CD4-positive, alpha-beta T cell (primary cell): ENCODE measurements around the gene CAPN2. TPM values are rescaled to one million over a fixed set of nuclear protein-coding genes. Genes with fewer than 3 reads are reported as not detected.

Source experiments
- ATAC-seq: fragments of 200-7000 bp; cut with Tn5 transposase; one replicate; pipeline ENCODE4 v1.10.0; 2022; ENCODE audit warnings: mild to moderate bottlenecking; ENCODE audit not compliant: poor library complexity
- CTCF ChIA-PET: fragments of 350-600 bp; sonication (Branson Sonifier 250); formaldehyde crosslinking; loops from one replicate; lab custom pipeline; 2021; ENCODE audit warnings: antibody characterized with exemption, inconsistent platforms; lab: Charles Lee
- POLR2A ChIA-PET: fragments of 350-600 bp; sonication (Branson Sonifier 250); formaldehyde crosslinking; loops from one replicate; lab custom pipeline; 2021; ENCODE audit warnings: antibody characterized with exemption, inconsistent platforms; lab: Charles Lee
- DNase-seq, 14 experiments: peaks; one replicate each; pipeline ENCODE4 v3.0.0-alpha.2; 2013 to 2020; ENCODE audit warnings: mixed read lengths in 2 of 14
- H3K27ac ChIP-seq, 2 donors: one replicate each; pipeline versions ENCODE4 v1.5.1 to v1.7.0; 2013; ENCODE audit warnings: low read length in 2 of 2, low read depth in 1 of 2, mild to moderate bottlenecking in 1 of 2
- H3K27me3 ChIP-seq, 2 experiments: 1 replicate in 1 of 2; 2 replicates in 1 of 2; pipeline versions ENCODE4 v1.6.1 to v1.7.0; 2013; ENCODE audit warnings: low read length in 2 of 2, control low read depth in 1 of 2, mild to moderate bottlenecking in 1 of 2, moderate library complexity in 1 of 2; ENCODE audit not compliant: insufficient read depth in 2 of 2, control insufficient read depth in 1 of 2
- H3K36me3 ChIP-seq: one replicate; pipeline ENCODE4 v1.6.1; 2013; ENCODE audit warnings: low read length, control low read depth; ENCODE audit not compliant: insufficient read depth
- H3K4me1 ChIP-seq: one replicate; pipeline ENCODE4 v1.6.1; 2013; ENCODE audit warnings: low read length, control low read depth; ENCODE audit not compliant: insufficient read depth
- H3K4me3 ChIP-seq: one replicate; pipeline ENCODE4 v1.5.1; 2013; ENCODE audit warnings: mild to moderate bottlenecking, low read length, moderate library complexity
- H3K9me3 ChIP-seq, 2 experiments: 1 replicate in 1 of 2; 2 replicates in 1 of 2; pipeline versions ENCODE4 v1.6.1 to v1.7.0; 2013; ENCODE audit warnings: low read length in 2 of 2, mild to moderate bottlenecking in 2 of 2, control low read depth in 1 of 2, moderate library complexity in 1 of 2; ENCODE audit not compliant: control insufficient read depth in 1 of 2, insufficient read depth in 1 of 2
- H3K27ac Mint-ChIP-seq: one replicate; pipeline ENCODE4 v1.8.0; 2020; ENCODE audit warnings: mixed read lengths
- H3K27me3 Mint-ChIP-seq: one replicate; pipeline ENCODE4 v1.8.0; 2021; ENCODE audit warnings: mixed read lengths
- H3K36me3 Mint-ChIP-seq: one replicate; pipeline ENCODE4 v1.8.0; 2021; ENCODE audit warnings: low read depth, mixed read lengths
- H3K4me1 Mint-ChIP-seq: one replicate; pipeline ENCODE4 v1.8.0; 2021; ENCODE audit warnings: low read depth, mixed read lengths
- H3K4me3 Mint-ChIP-seq: one replicate; pipeline ENCODE4 v1.8.0; 2020; ENCODE audit warnings: mild to moderate bottlenecking, mixed read lengths
- H3K9me3 Mint-ChIP-seq: one replicate; pipeline ENCODE4 v1.8.0; 2020; ENCODE audit warnings: mixed read lengths
- CTCF ChIP-seq: fragments of 200-600 bp; IDR thresholded peaks from one replicate; pipeline ENCODE4 v1.8.0; 2022; ENCODE audit warnings: antibody characterized with exemption, mild to moderate bottlenecking
- intact Hi-C, 2 experiments: fragments of 100-400 bp; cut with DNase I in 1 of 2; cut with micrococcal nuclease in 1 of 2; formaldehyde crosslinking; loops; one replicate each; pipeline versions ENCODE4 v1.15.1 to v1.9.0; 2023 to 2025; cut with DNase I, micrococcal nuclease
- total RNA-seq, 174 experiments: library from RNA in 2 of 174; stranded (reverse) in 2 of 174; gene quantifications; one replicate each; pipeline ENCODE4 v1.2.3 and lab custom pipeline; 2021 to 2026

The CAPN2 gene
- total RNA-seq, 2 experiments from 2014 or later = 110 to 114 TPM

- H3K4me3 Mint-ChIP-seq = no peak overlapping the region
- Histone ChIP-seq H3K27ac (peak overlapping the region in 1 of 2 donors; percentile 25), H3K36me3 (peaks cover 77% of the 10 kb centered on the region), H3K4me3 (no peak overlapping the region), H3K27me3 (no peaks in the 10 kb centered on the region), H3K4me1 (peaks cover 9% of the 10 kb centered on the region), H3K9me3 (no peaks in the 10 kb centered on the region)
- TF ChIP-seq CTCF = no peak
- H3K4me1 Mint-ChIP-seq = peaks cover 16% of the 10 kb centered on the region
- peak overlapping the region; percentile 50 for H3K27ac Mint-ChIP-seq
- no peak for DNase-seq
- no peaks in the 10 kb centered on the region for H3K9me3 Mint-ChIP-seq
- ChIA-PET CTCF (interaction anchor here (1.6 kb wide), 1 partner anchor 28 kb away, joined by 3 read pairs; no protein-coding TSS in a partner anchor), POLR2A (interaction anchor here (2.1 kb wide), 1 partner anchor 69 kb away, joined by 4 read pairs; the partner anchor contains the start of gene TP53BP2)
- peaks cover 88% of the 10 kb centered on the region for H3K36me3 Mint-ChIP-seq
- no peak for ATAC-seq
- intact Hi-C loops = no loop called here
- no peaks in the 10 kb centered on the region for H3K27me3 Mint-ChIP-seq
These were observed 64.6 kb downstream of the CAPN2 start for GRCh38 chr1:223776826-223777454.

GRCh38 chr1:223780318-223780717 is 68.0 kb downstream of the CAPN2 start:
- H3K4me1 Mint-ChIP-seq = peaks cover 16% of the 10 kb centered on the region
- ATAC-seq (no peak), DNase-seq (no peak)
- H3K4me3 Mint-ChIP-seq = no peak overlapping the region
- intact Hi-C loops = loop anchor here in 1 of 2 experiments (10.0 kb wide), 1 partner anchor 514 kb away; no protein-coding TSS in a partner anchor
- no peak overlapping the region for H3K27ac Mint-ChIP-seq
- Histone ChIP-seq H3K36me3 (peaks cover 68% of the 10 kb centered on the region), H3K4me3 (no peak overlapping the region), H3K4me1 (peaks cover 9% of the 10 kb centered on the region), H3K9me3 (no peaks in the 10 kb centered on the region), H3K27ac (no peak overlapping the region), H3K27me3 (no peaks in the 10 kb centered on the region)
- H3K36me3 Mint-ChIP-seq = peaks cover 88% of the 10 kb centered on the region
- H3K27me3 Mint-ChIP-seq = no peaks in the 10 kb centered on the region
- CTCF ChIA-PET = no interaction called here
- POLR2A ChIA-PET = interaction anchor here (1.8 kb wide), 1 partner anchor 10 kb away, joined by 4 read pairs; no protein-coding TSS in a partner anchor
- TF ChIP-seq CTCF = no peak
- no peaks in the 10 kb centered on the region for H3K9me3 Mint-ChIP-seq

GRCh38 chr1:223780949-223781348 is 68.6 kb downstream of the CAPN2 start:
- H3K4me1 Mint-ChIP-seq = peaks cover 12% of the 10 kb centered on the region
- peaks cover 67% of the 10 kb centered on the region for H3K36me3 ChIP-seq
- no peaks in the 10 kb centered on the region for H3K27me3 Mint-ChIP-seq
- no peaks in the 10 kb centered on the region for H3K9me3 Mint-ChIP-seq
- ChIA-PET CTCF (no interaction called here), POLR2A (interaction anchor here (1.8 kb wide), 1 partner anchor 10 kb away, joined by 4 read pairs; no protein-coding TSS in a partner anchor)
- DNase-seq (no peak), ATAC-seq (no peak)
- no peak for TF ChIP-seq CTCF
- peaks cover 4% of the 10 kb centered on the region for H3K4me1 ChIP-seq
- no peaks in the 10 kb centered on the region for H3K27me3 ChIP-seq
- no peak overlapping the region for H3K27ac ChIP-seq
- no peak overlapping the region for H3K4me3 ChIP-seq
- intact Hi-C loops = loop anchor here in 1 of 2 experiments (10.0 kb wide), 1 partner anchor 514 kb away; no protein-coding TSS in a partner anchor
- no peak overlapping the region for H3K4me3 Mint-ChIP-seq
- peak overlapping the region; percentile 16 for H3K27ac Mint-ChIP-seq
- peaks cover 89% of the 10 kb centered on the region for H3K36me3 Mint-ChIP-seq
- no peaks in the 10 kb centered on the region for H3K9me3 ChIP-seq
